DOHH2 (cell line): Measurements from ENCODE around the gene BTBD1.

ENCODE experiments used
- EZH2phosphoT487 ChIP-seq: fragments of 200-600 bp; sonication (generic); IDR thresholded peaks from 2 replicates; pipeline ENCODE4 v1.6.1; 2017; ENCODE audit warnings: borderline replicate concordance, mild to moderate bottlenecking, antibody characterized with exemption, low read length, moderate library complexity, mixed read lengths
- TF ChIP-seq, protein P1 (sequence below): fragments of 200-600 bp; sonication (generic); IDR thresholded peaks from one replicate; pipeline ENCODE4 v1.5.1; 2014; ENCODE audit warnings: antibody characterized with exemption, mild to moderate bottlenecking, low read depth, low read length; ENCODE audit not compliant: poor library complexity, severe bottlenecking

- TF ChIP-seq, protein P1, sequence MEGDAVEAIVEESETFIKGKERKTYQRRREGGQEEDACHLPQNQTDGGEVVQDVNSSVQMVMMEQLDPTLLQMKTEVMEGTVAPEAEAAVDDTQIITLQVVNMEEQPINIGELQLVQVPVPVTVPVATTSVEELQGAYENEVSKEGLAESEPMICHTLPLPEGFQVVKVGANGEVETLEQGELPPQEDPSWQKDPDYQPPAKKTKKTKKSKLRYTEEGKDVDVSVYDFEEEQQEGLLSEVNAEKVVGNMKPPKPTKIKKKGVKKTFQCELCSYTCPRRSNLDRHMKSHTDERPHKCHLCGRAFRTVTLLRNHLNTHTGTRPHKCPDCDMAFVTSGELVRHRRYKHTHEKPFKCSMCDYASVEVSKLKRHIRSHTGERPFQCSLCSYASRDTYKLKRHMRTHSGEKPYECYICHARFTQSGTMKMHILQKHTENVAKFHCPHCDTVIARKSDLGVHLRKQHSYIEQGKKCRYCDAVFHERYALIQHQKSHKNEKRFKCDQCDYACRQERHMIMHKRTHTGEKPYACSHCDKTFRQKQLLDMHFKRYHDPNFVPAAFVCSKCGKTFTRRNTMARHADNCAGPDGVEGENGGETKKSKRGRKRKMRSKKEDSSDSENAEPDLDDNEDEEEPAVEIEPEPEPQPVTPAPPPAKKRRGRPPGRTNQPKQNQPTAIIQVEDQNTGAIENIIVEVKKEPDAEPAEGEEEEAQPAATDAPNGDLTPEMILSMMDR = no peak
- TF ChIP-seq EZH2phosphoT487 = no peak
Observed at GRCh38 chr15:83105440-83105839, 38.4 kb upstream of the BTBD1 start.
